Uterus (tissue), 2 donors: ENCODE measurements around the gene RIMOC1.
"Not testable (repeated sequence)": the region's sequence is repeated elsewhere in the genome, so short reads cannot be mapped to it uniquely, and the experiment has no call there.

Experiments used
- POLR2A ChIP-seq, 2 donors: fragments of 450-650 bp; IDR thresholded peaks; one replicate each; pipeline ENCODE4 v1.6.1; 2016; ENCODE audit warnings: antibody characterized with exemption in 2 of 2, mild to moderate bottlenecking in 1 of 2, moderate library complexity in 1 of 2
- TF ChIP-seq, protein P1 (sequence below), 4 experiments: fragments of 200-600 bp in 2 of 4; fragments of 450-650 bp in 2 of 4; sonication (generic) in 2 of 4; IDR thresholded peaks; one replicate each; pipeline ENCODE4 v1.5.1; 2016 to 2019; ENCODE audit warnings: antibody characterized with exemption in 4 of 4, mild to moderate bottlenecking in 2 of 4, moderate library complexity in 1 of 4

DNA sequence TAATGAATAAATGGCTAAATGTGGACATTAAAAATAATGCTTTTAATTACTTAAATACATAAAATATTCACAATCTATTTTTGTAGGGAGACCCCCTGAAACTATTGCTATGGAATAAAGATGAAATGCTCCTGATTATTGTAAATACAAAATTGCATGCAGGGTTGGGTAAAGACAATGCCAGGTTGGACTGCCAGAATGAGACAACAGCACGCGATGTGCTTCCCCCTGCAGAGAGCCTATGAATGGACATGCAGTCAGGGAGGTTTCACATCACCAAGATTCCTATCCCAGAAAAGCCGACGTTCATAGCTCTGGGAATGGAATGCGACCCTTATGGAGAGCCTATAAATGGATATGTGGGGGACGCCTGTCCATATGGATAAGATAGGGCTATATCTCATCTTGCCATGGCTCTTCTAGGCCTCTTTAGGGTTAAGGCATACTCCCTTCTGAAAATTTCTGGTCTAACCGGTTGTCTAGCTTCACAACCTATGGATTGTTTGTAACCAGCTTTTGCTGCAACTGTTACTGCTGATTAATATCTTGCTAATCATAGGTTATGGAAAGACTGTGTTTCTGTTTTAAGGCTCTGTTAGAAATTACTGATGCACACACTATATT lies 41.3 kb downstream of the RIMOC1 start:
- TF ChIP-seq, protein P1, sequence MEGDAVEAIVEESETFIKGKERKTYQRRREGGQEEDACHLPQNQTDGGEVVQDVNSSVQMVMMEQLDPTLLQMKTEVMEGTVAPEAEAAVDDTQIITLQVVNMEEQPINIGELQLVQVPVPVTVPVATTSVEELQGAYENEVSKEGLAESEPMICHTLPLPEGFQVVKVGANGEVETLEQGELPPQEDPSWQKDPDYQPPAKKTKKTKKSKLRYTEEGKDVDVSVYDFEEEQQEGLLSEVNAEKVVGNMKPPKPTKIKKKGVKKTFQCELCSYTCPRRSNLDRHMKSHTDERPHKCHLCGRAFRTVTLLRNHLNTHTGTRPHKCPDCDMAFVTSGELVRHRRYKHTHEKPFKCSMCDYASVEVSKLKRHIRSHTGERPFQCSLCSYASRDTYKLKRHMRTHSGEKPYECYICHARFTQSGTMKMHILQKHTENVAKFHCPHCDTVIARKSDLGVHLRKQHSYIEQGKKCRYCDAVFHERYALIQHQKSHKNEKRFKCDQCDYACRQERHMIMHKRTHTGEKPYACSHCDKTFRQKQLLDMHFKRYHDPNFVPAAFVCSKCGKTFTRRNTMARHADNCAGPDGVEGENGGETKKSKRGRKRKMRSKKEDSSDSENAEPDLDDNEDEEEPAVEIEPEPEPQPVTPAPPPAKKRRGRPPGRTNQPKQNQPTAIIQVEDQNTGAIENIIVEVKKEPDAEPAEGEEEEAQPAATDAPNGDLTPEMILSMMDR (IDR thresholded peaks at IDR 0.05): not testable (repeated sequence)
- not testable (repeated sequence) for TF ChIP-seq POLR2A (IDR thresholded peaks at IDR 0.05)
